Fibroblast of mammary gland (primary cell): Measurements from ENCODE around the gene SLC24A3.

ENCODE experiments used
- DNase-seq: peaks from one replicate; pipeline ENCODE4 v3.0.0-alpha.2; 2010; ENCODE audit warnings: low read depth
- H3K4me3 ChIP-seq: 2 replicates; pipeline ENCODE4 v1.5.1; 2011; ENCODE audit warnings: low read depth, mild to moderate bottlenecking, low read length, moderate library complexity; ENCODE audit not compliant: control insufficient read depth
- TF ChIP-seq, protein P1 (sequence below): conservative IDR thresholded peaks from 2 replicates; pipeline ENCODE4 v1.5.1; 2011; ENCODE audit warnings: low read depth, low read length, inconsistent platforms; ENCODE audit not compliant: control insufficient read depth, insufficient read depth

The SLC24A3 gene

DNA sequence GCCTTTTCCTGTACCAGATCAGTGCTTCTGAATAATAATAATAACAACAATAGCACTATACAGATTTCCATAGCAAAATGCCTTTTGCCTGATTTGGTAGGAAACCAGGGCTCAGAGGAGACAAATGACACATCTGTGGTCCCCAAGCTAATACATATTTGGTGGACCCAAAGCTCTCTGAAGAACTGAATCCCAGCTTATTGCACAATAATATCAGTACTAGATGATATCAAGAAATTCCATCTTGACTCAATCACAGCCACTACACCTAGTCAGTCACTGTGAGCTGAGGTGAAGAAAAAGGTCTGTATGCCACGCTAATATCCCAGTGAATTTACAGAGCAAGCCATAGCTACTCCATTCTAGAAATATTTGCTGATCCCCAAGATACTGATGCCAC is 275.0 kb downstream of the SLC24A3 start:
- TF ChIP-seq, protein P1, sequence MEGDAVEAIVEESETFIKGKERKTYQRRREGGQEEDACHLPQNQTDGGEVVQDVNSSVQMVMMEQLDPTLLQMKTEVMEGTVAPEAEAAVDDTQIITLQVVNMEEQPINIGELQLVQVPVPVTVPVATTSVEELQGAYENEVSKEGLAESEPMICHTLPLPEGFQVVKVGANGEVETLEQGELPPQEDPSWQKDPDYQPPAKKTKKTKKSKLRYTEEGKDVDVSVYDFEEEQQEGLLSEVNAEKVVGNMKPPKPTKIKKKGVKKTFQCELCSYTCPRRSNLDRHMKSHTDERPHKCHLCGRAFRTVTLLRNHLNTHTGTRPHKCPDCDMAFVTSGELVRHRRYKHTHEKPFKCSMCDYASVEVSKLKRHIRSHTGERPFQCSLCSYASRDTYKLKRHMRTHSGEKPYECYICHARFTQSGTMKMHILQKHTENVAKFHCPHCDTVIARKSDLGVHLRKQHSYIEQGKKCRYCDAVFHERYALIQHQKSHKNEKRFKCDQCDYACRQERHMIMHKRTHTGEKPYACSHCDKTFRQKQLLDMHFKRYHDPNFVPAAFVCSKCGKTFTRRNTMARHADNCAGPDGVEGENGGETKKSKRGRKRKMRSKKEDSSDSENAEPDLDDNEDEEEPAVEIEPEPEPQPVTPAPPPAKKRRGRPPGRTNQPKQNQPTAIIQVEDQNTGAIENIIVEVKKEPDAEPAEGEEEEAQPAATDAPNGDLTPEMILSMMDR: no peak
- DNase-seq: no peak
- H3K4me3 ChIP-seq: no peak overlapping the region

DNA sequence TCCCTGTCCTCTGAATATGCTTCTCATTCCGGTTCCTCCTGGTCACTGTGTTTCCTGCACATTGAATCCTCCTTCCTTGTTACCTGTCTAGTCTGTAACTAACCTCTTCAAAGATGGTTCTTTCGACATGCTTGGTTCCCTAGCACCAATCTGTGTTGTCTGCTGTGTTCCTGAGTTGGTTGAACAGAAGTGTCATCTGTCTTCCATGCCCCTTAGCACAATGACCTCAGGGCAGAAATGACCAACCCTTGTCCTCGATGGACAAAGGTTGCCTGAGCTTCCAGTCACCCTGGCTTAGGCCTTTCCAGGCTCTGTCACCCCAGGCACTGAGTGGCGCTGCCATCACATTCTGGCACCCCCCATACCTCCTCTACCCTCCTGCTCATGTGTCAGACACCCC is 278.8 kb downstream of the SLC24A3 start:
- H3K4me3 ChIP-seq: no peak overlapping the region
- TF ChIP-seq, protein P1: no peak
- DNase-seq: no peak

DNA sequence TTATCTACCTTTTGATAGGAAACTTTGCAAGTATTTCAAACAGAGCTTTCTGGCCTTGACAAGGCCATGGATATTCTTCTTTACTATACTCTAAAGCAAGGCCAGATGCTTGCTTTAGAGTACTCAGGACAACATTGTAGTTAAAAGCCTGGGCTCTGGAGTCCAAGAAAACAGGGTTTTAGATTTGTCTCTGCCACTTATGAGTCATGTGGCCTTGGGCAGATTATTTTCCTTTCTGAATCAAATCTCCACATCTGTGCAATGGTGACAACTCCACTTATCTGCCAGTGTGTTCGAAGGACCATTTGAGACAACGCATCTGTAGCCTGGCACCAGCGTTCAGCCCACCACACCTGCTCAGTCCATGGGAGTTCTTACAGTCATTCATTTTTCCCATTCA is 279.7 kb downstream of the SLC24A3 start:
- H3K4me3 ChIP-seq: no peak overlapping the region
- DNase-seq: no peak
- TF ChIP-seq, protein P1: no peak

DNA sequence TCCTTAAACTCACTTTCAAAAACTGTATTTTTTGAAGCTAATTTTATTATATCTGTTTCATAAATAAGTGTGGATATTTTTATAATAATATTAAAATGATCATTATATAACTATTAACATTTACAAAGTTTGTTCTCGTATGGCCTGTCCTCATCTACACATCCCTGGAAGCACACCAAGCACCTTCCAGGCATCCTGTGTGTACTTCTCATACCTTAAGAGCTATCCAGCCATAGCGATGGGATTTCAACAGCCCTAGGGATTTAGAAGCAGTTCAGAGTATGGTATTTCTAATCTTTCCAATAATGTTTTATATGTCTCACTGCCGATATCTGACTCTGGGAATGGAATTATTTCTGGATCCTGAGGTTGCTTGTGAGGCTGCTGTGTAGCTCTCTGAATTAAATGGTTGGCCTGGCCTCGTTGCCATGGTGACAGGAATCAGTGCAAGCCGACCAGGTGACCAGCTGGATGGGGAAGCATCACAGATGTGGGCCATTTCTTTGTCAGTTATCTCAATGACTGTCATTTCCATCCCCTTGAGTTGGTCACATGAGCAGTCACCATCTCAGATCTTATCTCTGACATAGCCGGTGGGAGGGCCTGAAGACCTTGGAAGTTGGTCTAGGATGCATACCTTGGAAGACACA is 280.4 kb downstream of the SLC24A3 start:
- no peak overlapping the region for H3K4me3 ChIP-seq
- no peak for DNase-seq
- TF ChIP-seq, protein P1: no peak

DNA sequence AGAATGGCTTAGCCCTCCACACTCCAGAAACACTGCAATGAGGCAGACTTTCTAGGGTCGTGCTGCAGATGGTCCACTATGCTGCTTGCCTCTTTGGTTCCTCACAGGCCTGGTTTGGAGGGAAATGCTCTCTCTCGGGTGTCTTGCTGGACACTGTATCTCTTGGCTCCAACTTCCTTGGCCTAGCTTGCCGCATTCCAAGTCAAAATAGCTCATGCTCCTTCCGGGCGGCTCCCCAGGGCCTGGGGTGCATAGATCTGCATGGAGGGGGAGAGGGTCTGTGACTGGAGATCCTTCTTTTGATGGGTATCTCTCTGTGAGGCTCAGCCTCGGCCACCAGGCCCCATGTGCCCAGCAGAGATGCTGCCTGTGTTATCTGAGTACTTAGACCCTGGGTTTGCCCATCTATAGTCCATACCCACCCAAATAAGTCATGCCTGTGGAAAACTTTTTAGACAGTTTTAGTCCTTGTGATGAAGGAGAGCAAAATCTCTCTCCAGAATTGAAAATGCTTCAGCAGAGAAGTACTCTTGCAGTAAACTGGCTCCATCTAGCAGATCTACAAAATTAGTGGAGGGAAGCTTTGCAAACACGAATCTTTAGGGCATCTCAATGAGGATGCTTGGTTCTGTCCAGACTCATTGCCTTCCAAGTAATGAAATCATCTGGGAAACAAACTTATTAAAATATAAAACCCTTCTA is 281.5 kb downstream of the SLC24A3 start:
- no peak for DNase-seq
- TF ChIP-seq, protein P1: no peak
- H3K4me3 ChIP-seq: no peak overlapping the region

DNA sequence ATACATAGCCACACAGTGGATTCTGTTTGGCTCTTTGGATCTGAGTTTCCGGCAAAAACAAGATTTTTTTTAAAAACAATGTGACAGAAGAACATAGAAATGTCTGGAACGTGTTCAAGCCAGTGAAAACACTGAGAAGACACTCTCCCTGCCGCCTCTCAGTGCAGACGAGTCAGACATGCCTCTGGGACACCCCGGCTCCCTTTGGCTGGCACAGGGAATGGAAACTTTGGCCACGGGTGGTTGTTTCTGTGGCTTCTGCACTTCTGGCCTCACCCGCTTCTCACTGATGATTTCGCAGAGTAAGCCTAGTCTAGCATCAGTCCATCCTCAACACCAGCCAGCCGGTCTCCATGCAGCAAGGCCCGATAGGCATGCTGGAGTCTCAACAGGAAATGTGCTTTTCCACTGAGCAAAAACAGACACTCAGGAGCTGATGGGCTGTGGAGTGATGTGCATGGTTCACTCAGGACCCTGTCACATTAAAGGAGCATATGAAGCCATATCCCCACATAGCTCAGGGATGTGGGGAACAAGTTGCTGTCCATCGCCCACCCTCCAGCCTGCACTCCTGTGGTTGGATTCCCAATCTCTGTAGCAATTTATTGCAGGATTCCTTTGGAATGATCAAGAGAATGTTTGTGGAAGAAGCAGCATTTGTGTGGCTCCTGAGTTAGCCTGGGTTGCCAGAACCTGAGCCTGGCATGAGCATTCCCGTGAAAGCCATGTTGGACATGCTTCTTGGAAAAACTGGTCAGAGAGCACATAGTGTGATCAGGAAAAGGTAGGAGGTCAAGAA is 283.7 kb downstream of the SLC24A3 start:
- TF ChIP-seq, protein P1: no peak

More for the DNA sequence above, 283.7 kb downstream of the SLC24A3 start:
- DNase-seq: no peak
- no peak overlapping the region for H3K4me3 ChIP-seq
